Lung (tissue), 12 donors: ENCODE measurements around the gene TMEM108. TPM values are rescaled to one million over a fixed set of nuclear protein-coding genes. Genes with fewer than 3 reads are reported as not detected.

Source experiments
- ATAC-seq: fragments of 200-7000 bp; cut with Tn5 transposase; one replicate; pipeline ENCODE4 v1.9.1; 2020; ENCODE audit warnings: moderate number of reproducible peaks; ENCODE audit not compliant: insufficient read depth, low FRiP score
- DNase-seq, 3 donors: peaks; one replicate each; pipeline ENCODE4 v3.0.0-alpha.2; 2013 to 2017
- H3K27ac ChIP-seq, 2 donors: one replicate each; pipeline ENCODE4 v1.5.1; 2013; ENCODE audit warnings: mild to moderate bottlenecking in 2 of 2, moderate library complexity in 2 of 2, control low read depth in 1 of 2, inconsistent platforms in 1 of 2, low read depth in 1 of 2, low read length in 1 of 2
- H3K27me3 ChIP-seq, 3 donors: one replicate each; pipeline ENCODE4 v1.5.1; 2013; ENCODE audit warnings: low read length in 2 of 3; ENCODE audit not compliant: control insufficient read depth in 3 of 3, insufficient read depth in 3 of 3
- H3K36me3 ChIP-seq, 4 donors: one replicate each; pipeline ENCODE4 v1.5.1; 2013; ENCODE audit warnings: low read length in 4 of 4, mild to moderate bottlenecking in 1 of 4, moderate library complexity in 1 of 4; ENCODE audit not compliant: control insufficient read depth in 4 of 4, insufficient read depth in 4 of 4
- H3K4me1 ChIP-seq, 5 donors: one replicate each; pipeline ENCODE4 v1.5.1; 2013; ENCODE audit warnings: low read length in 5 of 5, mild to moderate bottlenecking in 2 of 5, moderate library complexity in 1 of 5; ENCODE audit not compliant: control insufficient read depth in 5 of 5, insufficient read depth in 5 of 5
- H3K4me3 ChIP-seq: one replicate; pipeline ENCODE4 v1.5.1; 2013; ENCODE audit warnings: mild to moderate bottlenecking, control low read depth, moderate library complexity
- H3K9ac ChIP-seq, 2 donors: one replicate each; pipeline ENCODE4 v1.5.1; 2013; ENCODE audit warnings: low read length in 2 of 2, control low read depth in 1 of 2; ENCODE audit not compliant: insufficient read depth in 1 of 2
- H3K9me3 ChIP-seq, 4 donors: one replicate each; pipeline ENCODE4 v1.5.1; 2013; ENCODE audit warnings: low read length in 3 of 4, mild to moderate bottlenecking in 1 of 4, moderate library complexity in 1 of 4; ENCODE audit not compliant: control insufficient read depth in 4 of 4, insufficient read depth in 3 of 4
- CTCF ChIP-seq: IDR thresholded peaks from 2 replicates; pipeline ENCODE4 v1.5.1; 2012; ENCODE audit warnings: mild to moderate bottlenecking; ENCODE audit errors: control extremely low read depth, extremely low read depth
- WGBS, 2 donors: extraction: QIAGEN DNeasy Blood & Tissue Kit; methylation state at CpG; one replicate each; pipeline ENCODE4 v1.1.7; 2013; 5-methylcytosine and 5-hydroxymethylcytosine counted together
- polyA plus RNA-seq, 2 donors: library from polyadenylated mRNA; stranded (reverse); fragments of 200-250 nt; gene quantifications; one replicate each; pipeline ENCODE4 v1.2.1, GENCODE V29; 2013
- total RNA-seq, 2 donors: library from RNA; depleted of rRNA in 1 of 2; stranded (reverse); fragments of >200 nt in 1 of 2; gene quantifications; one replicate each; pipeline ENCODE4 v1.2.1, GENCODE V29; 2014 to 2021
- donor health status: control.
- donor health status: control.
- donor health status: Bipolar disorder and iron deficiency.
- donor health status: healthy.
- donor health status: DM: yes; HTN: yes; CAD: no.

Gene TMEM108
- total and polyA plus RNA-seq, 4 donors: 3.0 to 16.9 (median 7.6) TPM

- H3K4me3 ChIP-seq: no peak overlapping the region
- H3K36me3 ChIP-seq: no peaks in the 10 kb centered on the region
- no peak for TF ChIP-seq CTCF
- H3K27me3 ChIP-seq: no peaks in the 10 kb centered on the region
- peaks cover 0 to 44% (median 17%) of the 10 kb centered on the region in 5 donors for H3K4me1 ChIP-seq
- 68 to 80% methylated on average over 2 of the region's 2 CpGs for WGBS, 2 donors
- no peak overlapping the region for H3K9ac ChIP-seq
- no peak overlapping the region for H3K27ac ChIP-seq
- DNase-seq (no peak), ATAC-seq (no peak)
- H3K9me3 ChIP-seq: no peaks in the 10 kb centered on the region
Measured at GRCh38 chr3:133273346-133273745, 235.2 kb downstream of the TMEM108 start.

GRCh38 chr3:133274477-133274876 is 236.3 kb downstream of the TMEM108 start:
- H3K36me3 ChIP-seq: no peaks in the 10 kb centered on the region
- H3K27me3 ChIP-seq: no peaks in the 10 kb centered on the region
- DNase-seq (no peak), ATAC-seq (no peak)
- TF ChIP-seq CTCF: no peak
- H3K4me1 ChIP-seq: peaks cover 0 to 34% (median 13%) of the 10 kb centered on the region in 5 donors
- no peak overlapping the region for H3K27ac ChIP-seq
- H3K9ac ChIP-seq: no peak overlapping the region
- H3K4me3 ChIP-seq: no peak overlapping the region
- H3K9me3 ChIP-seq: no peaks in the 10 kb centered on the region

GRCh38 chr3:133276594-133276993 is 238.4 kb downstream of the TMEM108 start:
- Histone ChIP-seq H3K27me3 (no peaks in the 10 kb centered on the region), H3K9me3 (no peaks in the 10 kb centered on the region), H3K36me3 (peaks cover 0 to 2% (median 0%) of the 10 kb centered on the region in 4 donors), H3K27ac (no peak overlapping the region), H3K4me1 (peaks cover 0 to 18% (median 4%) of the 10 kb centered on the region in 5 donors), H3K9ac (no peak overlapping the region), H3K4me3 (no peak overlapping the region)
- TF ChIP-seq CTCF: no peak
- WGBS, 2 donors: 42 to 44% methylated on average over 4 of the region's 4 CpGs
- ATAC-seq: no peak
- DNase-seq: peak in 1 of 3 donors; percentile 26

- Histone ChIP-seq H3K9ac (no peak overlapping the region), H3K27me3 (no peaks in the 10 kb centered on the region), H3K36me3 (peaks cover 0 to 2% (median 0%) of the 10 kb centered on the region in 4 donors), H3K4me1 (peaks cover 0 to 7% (median 0%) of the 10 kb centered on the region in 5 donors), H3K9me3 (no peaks in the 10 kb centered on the region), H3K27ac (no peak overlapping the region), H3K4me3 (no peak overlapping the region)
- TF ChIP-seq CTCF: no peak
- ATAC-seq (no peak), DNase-seq (no peak)
- 70 to 84% methylated on average over 2 of the region's 2 CpGs for WGBS, 2 donors
Measured at GRCh38 chr3:133277813-133278212, 239.6 kb downstream of the TMEM108 start.
